ENCODE results near the gene SIAH2. TPM values are rescaled to one million over a fixed set of nuclear protein-coding genes. Genes with fewer than 3 reads are reported as not detected.

Gene SIAH2
- total RNA-seq, 1 donor from 2014 or later = 34.4 TPM

DNA sequence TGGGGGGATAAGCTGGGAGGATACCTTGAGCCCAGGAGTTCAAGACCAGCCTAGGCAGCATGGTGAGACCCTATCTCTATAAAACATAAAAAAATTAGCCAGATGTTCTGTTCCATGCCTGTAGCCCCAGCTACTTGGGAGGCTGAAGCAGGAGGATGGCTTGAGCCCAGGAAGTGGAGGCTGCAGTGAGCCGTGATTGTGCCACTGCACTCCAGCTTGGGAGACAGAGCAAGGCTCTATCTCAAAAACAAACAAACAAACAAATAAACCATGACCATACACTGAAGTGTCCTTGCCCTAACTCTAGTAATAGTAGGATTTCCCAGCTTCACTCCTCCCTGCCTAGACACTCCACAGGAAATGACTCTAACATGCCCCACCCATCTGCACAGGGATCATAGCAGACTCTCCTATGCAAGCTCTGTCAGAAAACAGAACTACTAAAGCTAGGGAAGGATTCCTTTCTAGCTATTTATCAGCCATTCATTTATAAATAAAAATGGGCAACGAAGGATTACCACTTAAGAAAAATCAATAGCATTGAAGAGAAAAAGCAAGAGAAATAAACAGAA is 63.8 kb downstream of the SIAH2 start:
- intact Hi-C loops (cut with DNase I) = no loop called here
- no peak for DNase-seq (ENCODE audit: low spot score)

DNA sequence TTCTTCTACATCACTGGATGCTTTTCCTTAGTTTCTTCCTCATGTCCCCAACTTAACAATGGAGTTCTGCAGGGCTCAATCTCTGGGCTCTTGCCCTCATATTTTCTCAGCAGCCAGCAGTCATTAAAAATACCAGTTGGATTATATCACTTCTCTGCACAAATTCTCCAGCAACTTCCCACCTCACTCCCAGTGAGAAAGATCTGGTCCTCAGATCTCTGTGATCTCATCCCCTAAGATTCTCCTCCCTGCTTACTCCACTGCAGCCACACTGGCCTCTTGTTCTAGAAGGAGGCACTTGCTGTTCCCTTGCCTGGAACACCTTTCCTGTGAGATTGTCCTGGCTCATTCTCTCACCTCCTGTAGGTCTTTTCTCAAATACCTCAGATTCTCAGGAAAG is 65.3 kb downstream of the SIAH2 start:
- no peak for DNase-seq (ENCODE audit: low spot score)
- intact Hi-C loops (cut with DNase I) = no loop called here

DNA sequence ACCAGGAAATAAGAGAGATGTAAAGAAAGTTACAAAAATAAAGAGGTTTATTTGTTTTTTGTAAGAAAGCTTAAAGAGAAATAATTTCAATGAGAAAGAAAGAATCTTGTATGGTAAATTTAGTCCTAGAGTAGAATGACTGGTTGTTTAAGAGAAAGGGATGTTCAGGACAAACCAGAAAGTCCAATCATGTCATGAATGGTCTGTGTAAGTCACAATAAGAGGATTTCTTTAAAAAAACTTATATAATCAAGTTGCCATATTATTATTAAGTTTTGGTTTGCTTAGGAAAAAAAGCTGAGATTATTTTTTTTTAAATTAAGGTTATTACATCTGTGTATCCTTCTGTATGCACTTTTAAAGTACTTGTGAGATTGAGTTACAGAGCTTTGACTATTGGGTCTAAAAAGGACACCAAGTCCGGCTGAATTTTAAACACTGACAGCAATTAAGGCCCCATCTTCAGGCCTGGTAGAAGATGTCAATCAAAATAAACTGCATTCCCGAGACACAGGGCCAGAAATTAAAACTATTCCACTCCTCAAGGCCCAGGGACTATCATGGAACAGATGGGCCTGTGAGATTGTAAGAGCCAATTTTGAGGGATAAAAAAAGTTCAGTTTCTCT is 71.4 kb downstream of the SIAH2 start:
- intact Hi-C loops (cut with DNase I) = no loop called here
- no peak for DNase-seq (ENCODE audit: low spot score)

Other genes starting within 250 kb of the SIAH2 start
- gene SERP1, start 216.7 kb downstream of the SIAH2 start, total RNA-seq = 24.0 TPM
- gene EIF2A, start 216.4 kb downstream of the SIAH2 start, total RNA-seq = 65.4 TPM
- gene SELENOT, start 159.8 kb downstream of the SIAH2 start, total RNA-seq = 75.8 TPM
- gene ERICH6, start 59.2 kb downstream of the SIAH2 start, total RNA-seq = 0.19 TPM
- gene MINDY4B, start 142.3 kb upstream of the SIAH2 start, total RNA-seq = not detected
- gene CLRN1, start 209.6 kb upstream of the SIAH2 start, total RNA-seq = not detected